Ovary (tissue), 9 donors: ENCODE data around the gene GNA14. TPM values are rescaled to one million over a fixed set of nuclear protein-coding genes. Genes with fewer than 3 reads are reported as not detected.

Experiments used
- DNase-seq, 5 donors: peaks; one replicate each; pipeline ENCODE4 v3.0.0-alpha.2; 2019 to 2020
- H3K27ac ChIP-seq, 2 donors: fragments of 200-600 bp; one replicate each; pipeline versions ENCODE4 v1.5.1 to v1.8.0; 2019 to 2022
- H3K27me3 ChIP-seq: fragments of 200-600 bp; one replicate; pipeline ENCODE4 v1.8.0; 2022
- H3K36me3 ChIP-seq: fragments of 200-600 bp; sonication (generic); one replicate; pipeline ENCODE4 v1.5.1; 2019
- H3K4me1 ChIP-seq: one replicate; pipeline ENCODE4 v1.8.1; 2013; ENCODE audit warnings: mild to moderate bottlenecking, moderate library complexity; ENCODE audit not compliant: insufficient read depth
- H3K4me3 ChIP-seq: fragments of 200-600 bp; sonication (generic); one replicate; pipeline ENCODE4 v1.5.1; 2017
- H3K9me3 ChIP-seq, 2 donors: fragments of 200-600 bp in 1 of 2; sonication (generic) in 1 of 2; one replicate each; pipeline versions ENCODE4 v1.5.1 to v1.8.1; 2013 to 2019; ENCODE audit warnings: mild to moderate bottlenecking in 1 of 2, moderate library complexity in 1 of 2
- CTCF ChIP-seq, 3 donors: fragments of 450-650 bp in 2 of 3; fragments of 200-600 bp in 1 of 3; IDR thresholded peaks; one replicate each; pipeline versions ENCODE4 v1.5.1 to v1.8.0; 2016 to 2022; ENCODE audit warnings: antibody characterized with exemption in 3 of 3, mild to moderate bottlenecking in 1 of 3
- EP300 ChIP-seq: sonication (generic); formaldehyde crosslinking; IDR thresholded peaks from one replicate; pipeline ENCODE4 v1.6.1; 2017; ENCODE audit warnings: antibody characterized with exemption
- POLR2A ChIP-seq: fragments of 450-650 bp; IDR thresholded peaks from one replicate; pipeline ENCODE4 v1.6.1; 2017; ENCODE audit warnings: antibody characterized with exemption, mild to moderate bottlenecking, moderate library complexity
- WGBS, 3 donors: extraction: QIAGEN DNeasy Blood & Tissue Kit in 1 of 3; methylation state at CpG; one replicate each; pipeline versions ENCODE4 v1.1.5 to v1.1.7; 2013 to 2017; 5-methylcytosine and 5-hydroxymethylcytosine counted together
- intact Hi-C, 4 donors: fragments of 100-400 bp; cut with DNase I; formaldehyde crosslinking; loops; one replicate each; pipeline versions ENCODE4 v1.11.0 to v1.15.1; 2022 to 2023
- polyA plus RNA-seq, 2 donors: library from polyadenylated mRNA; stranded (reverse); fragments of 200-250 nt in 1 of 2; fragments of 350-450 nt in 1 of 2; fragmentation: Illumina TruSeq in 1 of 2; extraction: RNeasy Lipid Tissue Mini Kit (QIAGEN cat#74804) in 1 of 2; gene quantifications; one replicate each; pipeline ENCODE4 v1.2.3, GENCODE V29; 2013 to 2014
- total RNA-seq, 7 donors: library from RNA; depleted of rRNA in 2 of 7; stranded (reverse); fragments of >200 nt in 2 of 7; fragmentation: NEBNext Ultra II Directional in 3 of 7; extraction: Animal tissue kit (Norgen Biotek cat#: 25700) in 3 of 7; gene quantifications; one replicate each; pipeline versions ENCODE4 v1.1.0 to v1.2.4, GENCODE V29; 2016 to 2023
- donor health status: DM: no; HTN: no; CAD: no; lungs with moderate emphysema.
- donor health status: DM: no; HTN: no; CAD: no.
- donor health status: Bipolar disorder and iron deficiency.
- donor health status: DM: yes; HTN: yes; CAD: no.
- donor health status: DM: no; HTN: no; CAD: no.
- donor health status: DM: yes; HTN: yes; CAD: no.

GNA14 gene
- total and polyA plus RNA-seq, 9 donors = 4.9 to 9.9 (median 7.6) TPM

GRCh38 chr9:77456829-77457437, 191.2 kb downstream of the GNA14 start:
- intact Hi-C loops = loop anchor here in 2 of 4 donors (5.0 to 10.0 kb wide), 2 partner anchors 190 to 298 kb away; partner anchors contain the start of gene GNA14 (in 1 of the 2)
- 18 to 19% (median 18%) methylated on average over 10 of the region's 10 CpGs for WGBS, 3 donors
- DNase-seq = peak; percentile 72 to 91 (median 85)
- Histone ChIP-seq H3K27me3 (no peaks in the 10 kb centered on the region), H3K4me1 (peaks cover 5% of the 10 kb centered on the region), H3K27ac (no peak overlapping the region), H3K9me3 (no peaks in the 10 kb centered on the region), H3K4me3 (no peak overlapping the region), H3K36me3 (no peaks in the 10 kb centered on the region)
- no peak for TF ChIP-seq EP300
- peak; percentile 75 to 91 (median 79) for TF ChIP-seq CTCF (IDR thresholded peaks at IDR 0.05)
- TF ChIP-seq POLR2A = no peak

DNA sequence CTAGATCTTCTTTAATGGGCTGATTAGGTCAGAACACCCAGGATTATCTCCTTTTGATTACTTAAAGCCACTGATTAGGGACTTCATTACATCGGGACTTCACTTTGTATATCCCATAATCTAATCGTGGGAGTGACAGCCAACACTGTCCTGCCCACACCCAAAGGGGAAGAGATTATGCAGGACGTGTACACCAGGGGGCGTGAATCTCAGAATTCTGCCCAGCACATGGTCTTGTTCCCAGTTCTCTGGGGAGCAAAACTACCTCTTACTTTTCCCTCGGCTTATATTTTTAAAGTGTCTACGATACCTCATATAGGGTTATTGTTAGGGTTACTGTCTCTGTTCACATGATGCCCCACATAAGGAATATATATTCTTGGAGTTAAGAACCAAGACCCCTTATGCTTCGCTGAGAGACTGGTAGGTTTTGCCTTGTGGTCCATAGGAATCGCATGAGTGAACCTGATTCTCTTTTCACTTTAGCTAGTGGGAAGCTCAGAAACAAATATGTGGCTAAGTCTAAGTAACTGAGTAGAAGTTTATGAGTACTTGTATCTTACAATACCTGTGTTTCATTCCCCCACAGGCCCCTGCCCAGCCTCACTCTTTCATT, 192.7 kb downstream of the GNA14 start:
- 71 to 77% (median 73%) methylated on average over 8 of the region's 8 CpGs for WGBS, 3 donors
- no peaks in the 10 kb centered on the region for H3K27me3 ChIP-seq
- H3K4me3 ChIP-seq = no peak overlapping the region
- DNase-seq = no peak
- intact Hi-C loops = loop anchor here in 2 of 4 donors (5.0 to 10.0 kb wide), 2 partner anchors 192 to 299 kb away; partner anchors contain the start of gene GNA14 (in 1 of the 2)
- peaks cover 5% of the 10 kb centered on the region for H3K4me1 ChIP-seq
- H3K36me3 ChIP-seq = no peaks in the 10 kb centered on the region
- no peaks in the 10 kb centered on the region for H3K9me3 ChIP-seq
- H3K27ac ChIP-seq = no peak overlapping the region
- TF ChIP-seq CTCF (IDR thresholded peaks at IDR 0.05) = no peak
- no peak for TF ChIP-seq POLR2A
- no peak for TF ChIP-seq EP300

GRCh38 chr9:77454663-77455062, 193.5 kb downstream of the GNA14 start:
- no peak overlapping the region for H3K27ac ChIP-seq
- no peaks in the 10 kb centered on the region for H3K27me3 ChIP-seq
- WGBS, 3 donors = 94 to 95% (median 94%) methylated on average over 3 of the region's 3 CpGs
- H3K4me1 ChIP-seq = peaks cover 5% of the 10 kb centered on the region
- H3K9me3 ChIP-seq = no peaks in the 10 kb centered on the region
- no peak for DNase-seq
- intact Hi-C loops = loop anchor here in 2 of 4 donors (5.0 to 10.0 kb wide), 2 partner anchors 193 to 300 kb away; partner anchors contain the start of gene GNA14 (in 1 of the 2)
- H3K36me3 ChIP-seq = no peaks in the 10 kb centered on the region
- no peak overlapping the region for H3K4me3 ChIP-seq
- TF ChIP-seq CTCF (IDR thresholded peaks at IDR 0.05) (no peak), POLR2A (no peak), EP300 (no peak)

DNA sequence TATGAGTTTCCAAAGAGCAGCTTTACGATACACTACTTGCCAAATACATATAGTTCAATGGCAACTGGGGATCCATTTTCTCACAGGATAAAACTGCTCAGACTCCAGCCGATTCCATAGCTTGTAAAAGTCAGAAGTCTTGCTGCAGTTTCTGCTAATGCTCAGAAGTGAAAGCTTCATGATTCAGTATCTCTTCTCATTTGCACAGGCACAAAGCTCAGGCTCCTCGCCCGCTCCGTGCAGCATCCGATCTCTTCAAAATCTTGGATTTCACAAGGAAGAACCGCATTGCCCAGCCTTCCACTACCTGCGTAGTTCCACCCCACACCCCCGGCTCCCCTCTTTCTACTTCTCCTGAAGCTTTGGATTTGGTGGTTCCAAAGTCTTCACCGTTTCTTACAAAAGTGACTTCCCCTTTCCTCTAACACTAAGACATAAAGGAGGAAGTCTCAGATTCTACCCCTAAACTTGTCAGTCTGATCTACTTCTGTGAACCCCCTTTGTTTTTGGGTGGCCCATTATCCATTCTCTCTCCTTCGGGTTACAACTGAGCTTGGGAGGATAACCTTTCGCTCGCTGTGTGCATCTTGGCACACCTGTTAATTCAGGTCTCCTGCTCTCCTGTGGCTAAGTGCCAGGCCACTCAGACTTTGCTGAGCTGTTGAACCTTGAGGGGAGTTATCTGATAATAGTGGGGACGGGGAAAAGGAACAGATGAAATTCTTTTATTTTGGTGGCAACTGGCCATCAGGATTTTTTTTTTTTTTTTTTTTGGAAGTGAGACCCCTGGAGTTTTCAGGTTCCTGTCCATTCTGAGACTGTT, 194.1 kb downstream of the GNA14 start:
- 85 to 91% (median 88%) methylated on average over 14 of the region's 14 CpGs for WGBS, 3 donors
- no peak for DNase-seq
- H3K27me3 ChIP-seq = no peaks in the 10 kb centered on the region
- peaks cover 5% of the 10 kb centered on the region for H3K4me1 ChIP-seq
- no peak overlapping the region for H3K27ac ChIP-seq
- H3K4me3 ChIP-seq = no peak overlapping the region
- no peak for TF ChIP-seq POLR2A
- no peak for TF ChIP-seq EP300
- TF ChIP-seq CTCF (IDR thresholded peaks at IDR 0.05) = no peak
- no peaks in the 10 kb centered on the region for H3K9me3 ChIP-seq
- no peaks in the 10 kb centered on the region for H3K36me3 ChIP-seq
- intact Hi-C loops = loop anchor here in 1 of 4 donors (10.0 kb wide), 1 partner anchor 301 kb away; no protein-coding TSS in a partner anchor
